ENCODE measurements around the gene TGFBI.

DNA sequence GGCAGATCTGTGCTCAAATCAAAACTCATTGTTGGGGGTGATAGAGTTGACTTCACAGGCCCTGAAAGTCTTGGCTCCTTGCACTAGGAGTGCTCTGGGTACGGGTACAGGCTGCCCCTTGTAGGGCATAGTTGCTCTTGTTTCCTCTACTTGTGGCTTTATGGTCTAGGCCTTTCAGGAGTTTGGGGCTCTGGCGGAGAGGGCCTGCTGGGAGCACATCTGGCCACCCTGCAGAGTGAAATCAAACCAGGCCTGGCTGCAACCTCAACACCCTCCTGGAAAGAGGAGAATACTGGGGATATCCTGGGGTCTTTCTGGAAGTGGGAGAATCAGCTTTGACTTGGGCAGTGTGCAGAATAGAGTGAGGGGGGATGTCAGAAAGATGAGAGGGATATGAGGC lies 1.5 kb downstream of the TGFBI start:
- TF ChIP-seq, protein P1, sequence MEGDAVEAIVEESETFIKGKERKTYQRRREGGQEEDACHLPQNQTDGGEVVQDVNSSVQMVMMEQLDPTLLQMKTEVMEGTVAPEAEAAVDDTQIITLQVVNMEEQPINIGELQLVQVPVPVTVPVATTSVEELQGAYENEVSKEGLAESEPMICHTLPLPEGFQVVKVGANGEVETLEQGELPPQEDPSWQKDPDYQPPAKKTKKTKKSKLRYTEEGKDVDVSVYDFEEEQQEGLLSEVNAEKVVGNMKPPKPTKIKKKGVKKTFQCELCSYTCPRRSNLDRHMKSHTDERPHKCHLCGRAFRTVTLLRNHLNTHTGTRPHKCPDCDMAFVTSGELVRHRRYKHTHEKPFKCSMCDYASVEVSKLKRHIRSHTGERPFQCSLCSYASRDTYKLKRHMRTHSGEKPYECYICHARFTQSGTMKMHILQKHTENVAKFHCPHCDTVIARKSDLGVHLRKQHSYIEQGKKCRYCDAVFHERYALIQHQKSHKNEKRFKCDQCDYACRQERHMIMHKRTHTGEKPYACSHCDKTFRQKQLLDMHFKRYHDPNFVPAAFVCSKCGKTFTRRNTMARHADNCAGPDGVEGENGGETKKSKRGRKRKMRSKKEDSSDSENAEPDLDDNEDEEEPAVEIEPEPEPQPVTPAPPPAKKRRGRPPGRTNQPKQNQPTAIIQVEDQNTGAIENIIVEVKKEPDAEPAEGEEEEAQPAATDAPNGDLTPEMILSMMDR (IDR thresholded peaks at IDR 0.05), result no peak
- TF ChIP-seq POLR2A (IDR thresholded peaks at IDR 0.05), result no peak

Data from thyroid gland (tissue), 4 donors.